GM10248 (cell line): ENCODE measurements around the gene ERGIC1.

Experiments
- CTCF ChIA-PET: fragments of 300-600 bp; sonication (Branson Sonifier 250); formaldehyde crosslinking; extraction: SDS; loops from one replicate; lab custom pipeline; 2021; ENCODE audit warnings: antibody characterized with exemption; lab: Yijun Ruan, JAX
- POLR2A ChIA-PET: fragments of 350-650 bp; sonication (Branson Sonifier 250); formaldehyde crosslinking; extraction: SDS; loops from one replicate; lab custom pipeline; 2020; ENCODE audit warnings: antibody characterized with exemption; lab: Yijun Ruan, JAX
- DNase-seq: peaks from one replicate; pipeline ENCODE4 v3.0.0; 2012; ENCODE audit errors: extremely low spot score
- CTCF ChIP-seq: IDR thresholded peaks from 2 replicates; pipeline ENCODE4 v1.5.1; 2012; ENCODE audit warnings: mild to moderate bottlenecking, low read depth; ENCODE audit errors: extremely low read depth, missing control alignments, control extremely low read depth

The ERGIC1 gene

DNA sequence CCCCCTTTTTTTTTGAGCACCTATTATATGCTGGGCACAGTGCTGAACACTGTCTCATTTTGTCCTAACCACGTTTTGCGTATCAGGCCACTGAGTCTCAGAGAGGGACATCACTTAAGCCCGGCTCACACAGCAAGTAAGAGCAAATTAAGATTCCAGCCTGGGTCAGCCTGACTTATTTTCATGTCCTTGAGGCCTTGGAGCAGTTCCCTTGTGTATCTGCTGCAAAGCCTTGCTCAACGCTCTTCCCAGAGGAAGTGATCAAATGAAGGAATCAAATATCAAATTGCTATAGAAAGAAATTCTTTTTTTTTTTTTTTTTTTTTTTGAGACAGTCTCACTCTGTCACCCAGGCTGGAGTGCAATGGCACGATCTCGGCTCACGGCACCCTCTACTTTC, 30.7 kb downstream of the ERGIC1 start:
- POLR2A ChIA-PET: no interaction called here
- no peak for TF ChIP-seq CTCF
- CTCF ChIA-PET: interaction anchor here (1.2 to 1.4 kb wide), 2 partner anchors 95 to 150 kb away, joined by 4 read pairs; no protein-coding TSS in a partner anchor
- DNase-seq: no peak

GRCh38 chr5:172866378-172866777, 32.3 kb downstream of the ERGIC1 start:
- no peak for DNase-seq
- CTCF ChIA-PET: interaction anchor here (0.7 to 2.0 kb wide), 3 partner anchors 8 to 96 kb away, joined by 3 to 4 read pairs (median 4); no protein-coding TSS in a partner anchor
- POLR2A ChIA-PET: no interaction called here
- no peak for TF ChIP-seq CTCF

GRCh38 chr5:172866802-172867748, 33.0 kb downstream of the ERGIC1 start:
- TF ChIP-seq CTCF: no peak
- ChIA-PET POLR2A (no interaction called here), CTCF (interaction anchor here (0.7 to 2.0 kb wide), 4 partner anchors 7 to 152 kb away, joined by 3 to 5 read pairs (median 4); no protein-coding TSS in a partner anchor)
- DNase-seq: no peak

DNA sequence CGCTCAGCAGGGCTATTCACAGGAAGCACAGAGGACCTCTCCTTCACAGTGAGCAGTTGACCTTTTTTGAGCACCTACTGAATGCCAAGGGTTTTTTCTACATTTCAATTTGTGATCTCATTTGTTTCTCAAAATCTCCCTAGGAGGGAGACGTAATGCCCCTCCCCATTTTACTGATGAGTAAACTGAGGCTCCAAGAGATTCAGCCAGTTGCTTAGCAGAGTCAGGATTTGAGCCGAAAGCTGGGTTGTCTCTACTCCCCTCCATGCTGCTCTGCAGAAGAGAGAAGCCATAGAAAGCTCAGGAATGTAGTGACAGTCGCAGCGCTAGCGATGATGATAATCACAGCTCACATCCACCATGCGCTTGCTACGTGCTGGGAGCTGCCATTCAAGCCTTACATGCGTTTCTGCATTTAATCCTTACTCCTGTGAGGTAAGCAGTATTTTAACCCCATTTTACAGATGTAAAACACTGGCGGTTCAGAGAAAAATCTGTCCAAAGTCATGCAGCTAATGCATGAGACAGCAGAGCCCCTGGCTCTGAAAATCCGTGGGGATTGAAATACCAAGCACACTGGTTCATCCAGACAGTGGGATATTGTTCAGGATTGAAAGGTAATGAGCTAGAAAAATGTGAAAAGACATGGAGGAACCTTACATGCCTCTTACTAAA, 33.8 kb downstream of the ERGIC1 start:
- DNase-seq: no peak
- ChIA-PET CTCF (interaction anchor here (1.0 to 1.6 kb wide), 4 partner anchors 8 to 153 kb away, joined by 3 to 5 read pairs (median 3); no protein-coding TSS in a partner anchor), POLR2A (no interaction called here)
- no peak for TF ChIP-seq CTCF

GRCh38 chr5:172868436-172868923, 34.4 kb downstream of the ERGIC1 start:
- ChIA-PET POLR2A (no interaction called here), CTCF (interaction anchor here (1.0 to 5.1 kb wide), 5 partner anchors 9 to 154 kb away, joined by 3 to 16 read pairs (median 3); no protein-coding TSS in a partner anchor)
- no peak for TF ChIP-seq CTCF
- DNase-seq: no peak
